Activated CD4-positive, alpha-beta T cell treated with anti-CD3 and anti-CD28 coated beads for 24 hours (primary cell): Measurements from ENCODE around the gene CLMP.
"Not testable (repeated sequence)": the region's sequence is repeated elsewhere in the genome, so short reads cannot be mapped to it uniquely, and the experiment has no call there.

ENCODE experiments used
- DNase-seq, 2 donors: peaks; one replicate each; pipeline ENCODE4 v3.0.0-alpha.2; 2020; ENCODE audit warnings: low read depth in 2 of 2

The CLMP gene

DNA sequence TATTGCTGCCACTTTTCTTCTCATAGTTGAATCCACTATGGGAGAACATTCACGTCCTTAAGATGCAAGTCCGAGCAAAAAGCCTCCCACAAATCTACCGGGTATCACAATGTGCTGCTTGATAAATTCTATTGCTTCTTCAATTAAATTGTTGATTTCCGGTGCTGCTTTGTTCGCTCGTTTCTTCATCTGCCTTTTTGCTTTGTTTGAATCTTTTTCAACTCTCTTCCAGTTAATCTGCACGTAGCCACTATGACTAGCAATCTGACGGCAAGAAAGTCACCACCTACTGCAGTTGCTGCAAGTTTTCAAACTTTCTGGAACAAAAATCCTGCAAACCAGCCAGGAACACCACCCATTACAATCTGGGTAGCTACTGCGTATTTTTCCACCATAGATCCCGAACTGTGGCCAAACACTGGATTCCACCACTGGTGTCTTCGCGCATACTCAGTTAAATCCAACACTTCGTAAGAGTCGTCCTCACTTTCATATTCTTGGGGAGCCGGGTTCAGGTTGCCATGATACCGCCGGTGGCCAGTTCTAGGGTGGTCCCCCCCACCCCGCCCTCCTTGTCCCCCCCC lies 59.1 kb downstream of the CLMP start:
- DNase-seq: no peak

DNA sequence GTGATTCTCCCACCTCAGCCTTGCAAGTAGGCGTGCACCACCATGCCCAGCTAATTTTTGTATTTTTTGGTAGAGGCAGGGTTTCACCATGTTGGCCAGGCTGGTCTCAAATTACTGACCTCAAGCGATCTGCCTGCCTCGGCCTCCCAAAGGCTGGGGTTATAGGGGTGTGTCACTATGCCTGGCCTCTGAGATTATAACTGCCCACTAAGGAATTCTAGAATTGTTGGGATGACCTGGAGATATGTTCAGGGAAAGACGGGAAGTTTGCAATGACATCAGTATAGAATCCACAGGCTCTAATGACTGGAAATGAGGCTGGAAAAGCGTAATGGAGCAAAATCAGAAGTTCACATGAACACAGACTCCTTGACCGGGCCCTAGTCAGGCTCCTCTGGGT lies 62.2 kb downstream of the CLMP start:
- DNase-seq: no peak

DNA sequence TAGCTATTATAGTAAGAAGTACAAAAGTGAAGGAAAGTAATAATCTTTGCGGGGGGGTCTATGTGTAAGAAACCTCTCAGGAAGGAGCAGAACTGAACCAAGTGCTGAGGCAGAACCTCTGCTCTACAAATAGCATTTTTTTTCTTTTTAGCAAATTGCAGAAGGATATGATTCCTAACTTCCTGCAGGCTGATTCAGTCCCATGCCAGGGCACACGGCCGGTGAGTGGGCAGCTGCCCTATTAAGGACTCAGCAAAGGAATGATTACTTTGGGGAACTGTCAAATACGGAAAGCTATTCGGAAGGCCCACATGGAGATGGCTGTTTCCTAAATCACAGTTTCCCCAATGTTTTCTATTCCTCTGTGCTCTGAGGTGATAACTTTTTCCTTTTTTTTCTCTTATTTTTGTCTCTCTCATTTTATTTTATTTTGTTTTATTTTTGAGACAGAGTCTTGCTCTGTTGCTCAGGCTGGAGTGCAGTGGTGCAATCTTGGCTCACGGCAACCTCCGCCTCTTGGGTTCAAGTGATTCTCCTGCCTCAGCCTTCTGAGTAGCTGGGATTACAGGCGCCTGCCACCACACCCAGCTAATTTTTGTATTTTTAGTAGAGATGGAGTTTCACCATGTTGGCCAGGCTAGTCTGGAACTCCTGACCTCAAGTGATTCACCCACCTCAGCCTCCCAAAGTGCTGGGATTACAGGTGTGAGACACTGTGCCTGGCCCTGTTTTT lies 62.8 kb downstream of the CLMP start:
- not testable (repeated sequence) for DNase-seq

DNA sequence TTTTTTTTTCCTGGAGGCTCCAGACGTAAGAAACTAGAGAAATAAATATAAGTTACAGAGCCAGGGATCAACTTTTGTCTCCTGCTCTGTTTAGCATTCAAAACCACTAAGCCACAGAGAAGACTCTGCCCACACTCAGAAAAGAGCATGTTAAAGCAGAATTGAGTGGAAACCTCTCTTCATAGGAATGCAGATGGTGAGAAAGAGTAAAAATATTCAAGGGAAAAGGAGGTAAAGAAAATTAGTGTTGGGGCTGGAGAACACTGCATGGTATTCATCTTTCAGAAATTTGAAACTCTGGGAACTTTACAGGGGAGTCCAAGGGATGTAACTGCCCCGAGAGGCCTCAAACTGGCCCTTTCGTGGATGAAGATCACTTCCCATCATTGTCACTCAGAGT lies 65.1 kb downstream of the CLMP start:
- no peak for DNase-seq

DNA sequence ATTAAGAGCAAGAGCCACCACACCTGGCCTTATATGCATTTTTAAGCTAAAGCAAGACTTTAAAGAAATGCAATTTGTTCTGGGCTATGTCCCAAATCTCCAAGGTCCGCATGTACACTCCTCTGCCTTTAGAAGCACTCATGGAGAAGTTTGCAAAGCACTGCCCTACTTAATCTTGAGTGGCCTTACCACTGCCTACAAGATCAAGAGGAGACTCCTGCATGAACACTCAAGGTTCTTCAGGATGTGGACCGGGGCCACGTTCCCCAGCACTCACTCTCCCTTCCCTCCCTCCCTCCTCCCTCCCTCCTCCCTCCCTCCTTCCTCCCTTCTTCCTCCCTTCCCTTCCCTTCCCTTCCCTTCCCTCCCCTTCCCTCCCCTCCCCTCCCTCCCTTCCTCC lies 69.9 kb downstream of the CLMP start:
- DNase-seq: no peak

DNA sequence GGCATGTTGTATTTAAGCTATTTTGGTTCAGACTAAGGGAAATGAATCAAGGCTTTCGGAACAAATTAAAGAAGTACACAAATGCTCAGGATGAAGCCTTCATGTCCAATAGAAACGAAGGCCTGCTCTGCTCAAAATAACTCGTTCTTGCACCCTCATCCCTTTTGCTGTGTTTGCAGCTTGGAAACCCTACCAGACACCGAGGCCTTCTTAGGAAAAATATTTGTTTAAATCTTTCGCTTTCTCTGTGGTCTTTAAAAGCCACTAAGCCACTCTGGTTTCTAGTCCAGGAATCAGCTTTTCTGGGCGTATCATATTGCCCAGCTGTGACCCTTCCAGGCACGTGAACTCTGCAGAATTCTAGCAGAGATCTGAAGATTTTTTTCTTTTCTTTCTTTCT lies 72.2 kb downstream of the CLMP start:
- no peak for DNase-seq

DNA sequence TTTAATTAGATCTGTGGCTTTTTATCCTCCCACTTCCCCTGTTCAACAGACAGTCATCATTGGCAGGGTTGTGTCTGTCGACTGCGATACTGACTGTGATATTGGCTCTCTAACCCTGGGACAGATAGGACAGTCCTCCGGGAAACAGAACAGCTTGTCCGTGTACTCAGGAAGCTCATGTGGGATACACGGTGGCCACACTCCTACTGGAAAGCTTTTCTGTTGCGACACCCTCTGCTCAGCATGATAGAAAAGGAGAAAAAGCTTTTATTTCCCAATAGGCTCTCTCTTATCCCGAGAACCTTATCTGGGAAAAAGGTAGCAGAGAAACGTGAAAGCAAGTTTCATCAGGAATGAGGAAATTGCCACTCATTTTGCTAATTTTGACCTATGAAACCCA lies 72.7 kb downstream of the CLMP start:
- no peak for DNase-seq

DNA sequence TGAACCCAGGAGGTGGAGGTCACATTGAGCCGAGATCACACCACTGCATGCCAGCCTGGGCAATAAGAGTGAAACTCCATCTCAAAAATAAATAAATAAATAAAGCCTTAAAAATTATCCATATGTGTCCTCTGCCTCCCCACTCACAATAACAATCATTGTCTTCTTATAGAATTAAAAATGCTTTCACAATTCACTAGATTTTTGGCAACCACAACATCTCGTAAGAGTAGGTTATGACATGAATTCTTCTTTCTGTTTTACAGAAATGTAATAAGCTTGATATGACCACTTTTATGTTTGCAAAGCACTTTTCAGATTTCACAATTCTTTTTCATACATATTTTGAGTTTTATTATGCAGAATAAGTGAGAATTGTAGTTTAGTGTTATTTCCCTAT lies 78.6 kb downstream of the CLMP start:
- no peak for DNase-seq

DNA sequence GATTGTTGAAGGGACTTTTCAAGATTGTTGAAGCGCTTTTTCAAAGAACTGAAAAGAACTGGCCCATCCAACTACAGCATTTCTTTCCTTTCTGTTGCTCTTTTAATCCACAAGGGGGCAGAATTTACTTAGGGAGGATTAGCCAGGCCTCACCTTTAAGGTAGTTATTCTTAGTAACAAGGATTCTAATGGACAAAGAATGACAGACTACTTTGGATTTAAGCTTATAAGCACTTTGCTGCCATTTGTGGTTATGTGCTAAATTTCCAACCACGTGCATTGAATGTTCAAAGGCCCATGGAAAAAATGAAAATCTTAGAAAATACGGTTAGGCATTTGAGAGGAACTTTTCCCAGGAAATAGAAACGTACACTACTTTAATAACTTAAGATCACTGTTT lies 83.6 kb downstream of the CLMP start:
- DNase-seq: no peak

DNA sequence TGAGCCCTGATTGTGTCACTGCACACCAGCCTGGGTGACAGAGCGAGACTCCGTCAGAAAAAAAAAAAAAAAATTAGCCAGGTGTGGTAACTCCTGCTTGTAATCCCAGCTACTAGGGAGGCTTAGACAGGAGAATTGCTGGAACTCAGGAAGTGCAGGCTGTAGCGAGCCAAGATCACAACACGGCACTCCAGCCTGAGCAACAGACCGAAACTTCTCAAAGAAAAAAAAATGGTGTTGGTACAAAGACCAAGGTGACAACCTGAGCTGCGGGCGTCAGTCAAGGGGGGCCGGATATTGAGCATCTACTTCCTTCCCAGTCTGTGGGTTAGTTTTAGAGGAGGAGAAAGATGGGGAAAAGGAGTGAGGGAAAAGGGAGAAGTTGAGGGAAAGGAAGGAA lies 84.7 kb downstream of the CLMP start:
- DNase-seq: no peak

DNA sequence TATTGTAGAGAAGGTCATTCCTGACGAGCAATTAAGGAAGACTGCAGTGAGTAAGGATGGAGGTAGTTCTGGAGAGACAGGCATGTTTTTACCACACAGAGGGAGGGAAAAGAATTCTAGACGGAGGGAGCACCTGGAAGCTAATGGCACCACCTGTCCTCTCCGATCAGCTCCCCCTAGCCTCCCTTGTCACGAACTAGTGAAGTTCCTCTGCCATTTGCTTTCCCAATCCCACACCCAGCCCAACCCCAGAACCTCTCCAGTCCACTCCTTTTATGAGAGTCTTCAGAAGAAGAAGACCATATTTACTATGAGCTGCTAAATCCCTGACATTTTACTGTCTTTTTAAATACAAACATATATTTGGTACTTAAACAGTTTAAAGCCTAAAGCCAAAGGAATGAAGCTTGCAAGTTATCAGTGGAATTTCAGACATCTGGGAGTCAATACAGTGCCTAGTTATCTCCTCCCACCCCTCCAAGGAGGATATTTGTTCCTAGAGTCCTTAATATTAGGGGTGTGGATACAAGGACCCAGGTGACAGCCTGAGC lies 87.0 kb downstream of the CLMP start:
- no peak for DNase-seq

DNA sequence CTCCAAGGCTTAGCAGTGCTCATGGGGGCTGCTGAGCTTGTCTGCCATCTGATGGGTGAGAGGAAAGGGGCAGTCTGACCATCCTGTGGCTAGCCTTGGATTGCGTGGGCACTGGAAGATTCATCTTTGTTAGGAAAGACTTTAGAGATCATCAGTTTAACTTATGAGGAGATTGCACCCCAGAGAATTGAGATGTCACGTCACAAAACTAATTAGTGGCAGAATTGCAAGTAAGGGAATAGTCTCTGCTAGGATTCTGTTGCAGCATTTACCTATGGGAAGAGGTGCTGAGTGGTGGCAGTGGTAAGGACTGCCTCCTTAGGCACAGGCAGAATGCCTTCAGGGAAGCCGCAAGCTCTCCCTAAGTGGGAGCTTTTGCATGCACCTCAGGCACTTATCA lies 90.4 kb downstream of the CLMP start:
- DNase-seq: no peak

DNA sequence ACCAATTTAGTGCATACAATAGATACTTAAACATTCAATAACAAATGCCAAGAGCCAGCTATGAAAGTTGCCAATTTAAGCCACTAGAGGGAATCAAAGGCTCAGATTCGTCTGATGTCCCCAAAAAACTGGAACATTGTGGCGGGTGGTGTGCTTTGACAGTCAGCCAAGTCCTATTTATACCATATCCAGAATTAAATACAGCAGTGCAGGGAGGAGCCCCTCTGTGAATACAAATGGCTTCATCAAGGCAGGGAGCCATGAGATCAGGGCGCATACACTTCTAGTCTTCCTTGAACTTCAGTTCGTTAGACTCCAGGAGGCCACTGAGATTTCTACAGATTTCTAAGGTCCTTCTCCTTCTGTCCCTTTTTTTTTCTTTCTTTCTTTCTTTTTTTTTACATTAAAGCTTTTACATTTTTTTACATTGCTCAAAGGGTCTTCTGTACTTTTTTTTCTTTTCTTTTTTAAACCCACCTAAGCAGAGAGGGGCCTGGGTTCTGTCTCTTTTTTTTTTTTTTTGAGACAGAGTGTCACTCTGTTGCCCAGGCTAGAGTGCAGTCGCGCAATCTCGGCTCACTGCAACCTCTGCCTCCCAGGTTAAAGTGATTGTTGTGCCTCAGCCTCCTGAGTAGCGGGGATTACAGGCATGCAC lies 91.6 kb downstream of the CLMP start:
- no peak for DNase-seq

DNA sequence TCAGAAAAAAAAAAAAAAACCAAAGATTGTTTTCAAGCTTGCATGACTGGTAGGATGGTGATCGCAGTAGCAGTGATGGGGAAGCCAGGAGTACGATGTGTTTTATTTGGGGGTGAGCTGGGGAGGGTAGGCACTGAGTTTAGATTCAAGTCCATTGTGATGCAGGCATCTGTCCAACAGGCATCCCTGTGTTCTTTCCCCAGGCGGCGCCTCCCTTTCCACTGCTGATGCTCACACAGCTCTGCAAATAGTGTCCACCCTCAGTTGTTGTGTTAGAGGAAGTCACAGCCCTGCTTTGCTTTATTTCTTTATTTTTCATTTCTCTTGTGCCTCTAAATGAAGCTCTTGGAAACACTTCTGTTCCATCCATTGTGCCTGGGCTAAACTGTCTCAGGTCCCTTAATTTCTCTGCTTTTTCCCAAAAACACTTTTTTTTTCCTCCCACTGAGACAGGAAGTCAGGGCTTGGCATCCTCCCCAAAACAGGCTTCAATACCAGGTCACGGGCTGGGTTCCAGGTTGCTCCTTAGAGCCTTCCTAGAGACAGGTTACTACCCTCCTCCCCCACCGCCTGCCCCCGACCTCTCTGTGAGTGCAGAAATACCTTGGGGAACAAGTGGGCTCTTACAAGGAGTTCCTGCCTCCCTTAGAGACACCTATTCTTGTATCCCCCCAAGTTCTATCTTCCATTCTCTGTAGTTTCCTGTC lies 94.5 kb downstream of the CLMP start:
- no peak for DNase-seq

DNA sequence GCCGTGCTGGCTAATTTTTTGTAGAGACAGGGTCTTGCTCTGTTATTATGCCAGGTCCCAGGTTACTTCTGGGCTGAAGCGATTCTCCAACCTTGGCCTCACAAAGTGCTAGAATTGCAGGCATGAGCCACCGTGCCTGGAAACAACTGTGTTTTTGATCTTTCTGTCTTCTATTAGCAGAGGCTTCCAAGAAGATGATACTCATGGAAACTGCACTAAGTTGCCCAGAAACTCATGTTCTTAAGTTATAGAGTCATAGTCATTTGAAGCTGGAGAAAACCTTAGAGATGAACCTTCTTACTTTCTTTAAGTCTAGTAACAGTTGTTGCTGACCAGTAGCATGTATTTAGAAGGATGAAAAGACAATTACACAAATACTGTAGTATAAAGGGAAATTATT lies 96.1 kb downstream of the CLMP start:
- DNase-seq: no peak

DNA sequence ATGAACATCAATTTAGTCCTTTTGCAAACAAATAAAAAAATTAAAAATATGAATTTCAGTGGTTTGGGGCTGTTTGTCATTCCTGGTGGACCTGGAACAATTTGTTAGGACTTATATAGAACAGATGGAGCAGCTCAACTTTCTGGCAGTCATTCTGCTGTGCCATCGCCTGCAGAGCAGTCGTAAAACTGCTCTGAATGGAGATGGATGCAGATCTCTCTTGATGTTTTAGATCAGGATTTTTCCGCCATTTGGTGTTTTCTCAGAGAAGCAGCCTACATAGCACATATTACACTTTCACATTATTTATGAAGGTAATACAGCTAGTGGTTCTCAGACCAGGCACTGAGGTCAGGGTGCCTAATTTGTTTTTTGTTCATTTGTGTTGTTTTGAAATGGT lies 101.3 kb downstream of the CLMP start:
- DNase-seq: no peak

DNA sequence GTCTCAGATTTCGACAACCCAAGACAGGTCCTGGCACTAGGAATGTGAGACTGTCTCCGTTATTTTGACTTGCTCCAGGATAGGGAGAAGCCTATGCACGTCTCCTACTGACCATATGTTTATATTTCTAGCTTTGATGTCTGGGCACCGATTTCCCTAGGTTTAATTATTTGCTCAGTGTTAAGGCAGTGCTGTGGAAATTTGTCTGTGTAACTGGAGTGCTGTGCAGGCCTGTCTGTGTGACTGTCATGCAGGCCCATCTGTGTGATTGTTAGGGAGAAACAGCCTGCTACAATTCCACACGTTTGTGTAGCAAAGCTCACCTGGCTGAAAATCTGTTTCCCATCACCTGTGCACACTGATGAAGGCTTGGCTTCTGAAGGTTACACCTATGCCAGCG lies 103.5 kb downstream of the CLMP start:
- no peak for DNase-seq

DNA sequence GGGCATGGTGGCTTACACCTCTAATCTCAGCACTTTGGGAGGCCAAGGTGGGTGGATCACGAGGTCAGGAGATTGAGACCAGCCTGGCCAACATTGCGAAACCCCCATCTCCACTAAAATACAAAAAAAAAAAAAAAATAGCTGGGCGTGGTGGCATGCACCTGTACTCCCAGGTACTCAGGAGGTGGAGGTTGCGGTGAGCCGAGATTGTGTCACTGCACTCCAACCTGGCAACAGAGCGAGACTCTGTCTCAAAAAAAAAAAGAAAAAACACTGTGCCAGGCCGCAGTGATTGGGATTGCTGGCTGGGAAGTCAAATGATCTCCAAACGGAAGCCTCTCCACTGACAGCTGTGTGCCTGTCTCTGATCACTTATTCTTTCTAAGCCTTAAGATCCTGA lies 104.9 kb downstream of the CLMP start:
- not testable (repeated sequence) for DNase-seq

DNA sequence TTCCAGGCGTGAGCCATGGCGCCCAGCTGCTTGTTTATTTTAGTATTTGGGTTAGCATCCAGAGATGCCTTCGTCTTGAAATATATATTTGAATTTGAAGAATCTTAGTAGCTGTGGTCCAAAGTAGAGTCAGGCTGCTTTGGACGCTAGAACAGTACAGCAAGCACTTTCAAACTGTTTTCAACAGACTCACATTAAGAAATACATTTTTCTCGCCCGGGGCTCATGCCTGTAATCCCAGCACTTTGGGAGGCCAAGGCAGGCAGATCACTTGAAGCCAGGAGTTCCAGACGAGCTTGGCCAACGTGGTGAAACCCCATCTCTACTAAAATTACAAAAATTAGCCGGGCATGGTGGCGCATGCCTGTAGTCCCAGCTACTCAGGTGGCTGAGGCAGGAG lies 106.2 kb downstream of the CLMP start:
- not testable (repeated sequence) for DNase-seq

DNA sequence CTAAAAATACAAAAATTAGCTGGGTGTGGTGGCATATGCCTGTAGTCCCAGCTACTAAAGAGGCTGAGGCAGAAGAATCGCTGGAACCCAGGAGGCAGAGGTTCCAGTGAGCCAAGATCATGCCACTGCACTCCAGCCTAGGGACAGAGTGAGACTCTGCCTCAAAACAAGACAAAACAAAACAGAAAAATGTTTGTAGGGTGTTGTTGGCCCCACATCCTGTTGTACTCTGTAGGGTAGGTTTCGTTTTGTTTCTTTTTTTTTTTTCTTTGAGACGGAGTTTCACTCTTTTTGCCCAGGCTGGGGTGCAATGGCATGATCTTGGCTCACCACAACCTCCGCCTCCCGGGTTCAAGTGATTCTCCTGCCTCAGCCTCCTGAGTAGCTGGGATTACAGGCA lies 107.4 kb downstream of the CLMP start:
- DNase-seq: not testable (repeated sequence)

DNA sequence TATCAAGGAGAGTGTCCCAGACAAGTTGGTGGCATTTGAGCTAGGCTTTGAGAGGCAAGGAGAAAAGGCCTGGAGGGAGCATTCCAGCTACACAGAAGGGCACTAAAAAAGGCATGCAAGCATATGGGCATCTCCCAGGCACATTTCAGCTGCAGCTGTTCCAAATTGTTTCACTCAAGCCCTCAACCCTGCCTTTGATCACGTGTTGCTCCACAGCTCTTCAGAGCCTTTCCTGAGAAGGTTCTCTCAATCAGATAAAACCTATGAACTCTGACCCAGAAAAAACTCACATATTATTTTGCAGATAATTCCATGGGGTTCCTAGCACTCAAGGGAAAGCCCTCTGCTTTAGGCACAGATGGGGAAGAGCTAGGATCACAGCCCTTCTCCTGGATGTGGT lies 108.7 kb downstream of the CLMP start:
- no peak for DNase-seq

DNA sequence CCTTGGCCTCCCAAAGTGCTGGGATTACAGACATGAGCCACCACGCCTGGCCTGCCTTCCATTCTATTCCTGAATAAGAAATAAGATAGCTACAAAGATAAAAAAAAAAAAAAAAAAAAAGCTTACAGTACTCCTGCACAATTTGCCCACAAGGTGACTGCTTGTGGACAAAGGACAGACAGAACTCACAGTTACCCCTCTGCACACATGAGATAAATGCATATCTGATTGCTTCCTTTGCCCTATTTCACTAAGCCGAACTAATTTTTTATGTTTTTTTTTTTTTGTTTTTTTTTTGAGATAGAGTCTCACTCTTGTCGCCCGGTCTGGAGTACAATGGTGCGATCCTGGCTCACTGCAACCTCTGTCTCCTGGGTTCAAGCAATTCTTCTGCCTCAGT lies 109.6 kb downstream of the CLMP start:
- no peak for DNase-seq

DNA sequence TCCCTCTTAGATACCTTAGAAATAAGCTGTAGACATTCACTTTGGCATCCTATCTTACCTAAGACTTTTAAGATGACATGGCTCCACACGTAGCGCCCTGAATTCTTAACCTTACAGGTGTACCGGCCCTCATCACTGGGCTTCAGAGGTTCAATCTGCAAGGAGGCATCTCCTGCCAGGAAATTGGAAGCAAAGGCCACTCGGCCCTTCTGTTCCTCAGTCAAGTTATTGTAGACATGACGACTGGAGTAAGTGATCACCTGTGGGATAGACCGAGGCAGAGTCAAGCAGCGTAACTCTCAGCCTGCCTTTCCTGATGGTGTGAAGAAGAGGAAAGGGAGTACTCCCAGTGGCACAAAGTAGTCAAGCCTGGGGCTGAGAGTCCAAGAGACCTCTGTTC lies 110.6 kb downstream of the CLMP start:
- no peak for DNase-seq
